GM23338 (cell line): ENCODE results near the gene IVD.

Source experiments
- CREB1 ChIP-seq: fragments of 250-450 bp; sonication (Bioruptor Pico); IDR thresholded peaks from 2 replicates; pipeline ENCODE4 v1.5.0; 2020; ENCODE audit warnings: low read depth, mild to moderate bottlenecking, moderate library complexity
- EZH2 ChIP-seq: fragments of 200-600 bp; sonication (generic); IDR thresholded peaks from one replicate; pipeline ENCODE4 v1.8.0; 2017; ENCODE audit warnings: antibody characterized with exemption, mild to moderate bottlenecking, low read depth; ENCODE audit not compliant: unreplicated experiment
- EZH2phosphoT487 ChIP-seq: fragments of 200-600 bp; sonication (generic); IDR thresholded peaks from one replicate; pipeline ENCODE4 v1.8.1; 2018; ENCODE audit warnings: antibody characterized with exemption; ENCODE audit not compliant: unreplicated experiment
- JUNB ChIP-seq: IDR thresholded peaks from one replicate; pipeline ENCODE4 v1.6.1; 2016; ENCODE audit warnings: antibody characterized with exemption; ENCODE audit not compliant: unreplicated experiment
- NANOG ChIP-seq: IDR thresholded peaks from 2 replicates; pipeline ENCODE4 v1.6.1; 2016; ENCODE audit warnings: antibody characterized with exemption, borderline replicate concordance
- POLR2AphosphoS5 ChIP-seq: IDR thresholded peaks from 2 replicates; pipeline ENCODE4 v1.6.1; 2016; ENCODE audit warnings: antibody characterized with exemption, low read depth
- REST ChIP-seq: IDR thresholded peaks from one replicate; pipeline ENCODE4 v1.6.1; 2018; ENCODE audit warnings: antibody characterized with exemption; ENCODE audit not compliant: unreplicated experiment
- STAT1 ChIP-seq: IDR thresholded peaks from one replicate; pipeline ENCODE4 v1.6.1; 2016; ENCODE audit warnings: antibody characterized with exemption; ENCODE audit not compliant: unreplicated experiment
- ZNF114 ChIP-seq: fragments of 250-450 bp; sonication (Bioruptor Pico); IDR thresholded peaks from 2 replicates; pipeline ENCODE4 v1.5.0; 2020; ENCODE audit warnings: mild to moderate bottlenecking, moderate library complexity
- ZNF331 ChIP-seq: fragments of 250-450 bp; sonication (Bioruptor Pico); IDR thresholded peaks from 2 replicates; pipeline ENCODE4 v1.5.0; 2020; ENCODE audit warnings: low read depth, mild to moderate bottlenecking, moderate library complexity
- TF ChIP-seq, protein P1 (sequence below), 2 experiments: fragments of 200-600 bp in 1 of 2; sonication (generic) in 1 of 2; conservative IDR thresholded peaks; 2 replicates each; pipeline versions ENCODE4 v1.5.1 to v1.6.1; 2016 to 2017; ENCODE audit warnings: antibody characterized with exemption in 2 of 2, low read depth in 2 of 2, mild to moderate bottlenecking in 2 of 2, moderate library complexity in 1 of 2
- TF ChIP-seq, protein P2 (sequence below): IDR thresholded peaks from 2 replicates; pipeline ENCODE4 v1.6.1; 2016; ENCODE audit warnings: antibody characterized with exemption

GRCh38 chr15:40467261-40467615 lies 61.6 kb downstream of the IVD start:
- TF ChIP-seq EZH2 (no peak), REST (no peak), CREB1 (CRISPR knock-in tag) (no peak), EZH2phosphoT487 (no peak), POLR2AphosphoS5 (no peak), NANOG (no peak), STAT1 (no peak), ZNF331 (CRISPR knock-in tag) (no peak), JUNB (no peak), ZNF114 (CRISPR knock-in tag) (no peak)
- TF ChIP-seq, protein P1, sequence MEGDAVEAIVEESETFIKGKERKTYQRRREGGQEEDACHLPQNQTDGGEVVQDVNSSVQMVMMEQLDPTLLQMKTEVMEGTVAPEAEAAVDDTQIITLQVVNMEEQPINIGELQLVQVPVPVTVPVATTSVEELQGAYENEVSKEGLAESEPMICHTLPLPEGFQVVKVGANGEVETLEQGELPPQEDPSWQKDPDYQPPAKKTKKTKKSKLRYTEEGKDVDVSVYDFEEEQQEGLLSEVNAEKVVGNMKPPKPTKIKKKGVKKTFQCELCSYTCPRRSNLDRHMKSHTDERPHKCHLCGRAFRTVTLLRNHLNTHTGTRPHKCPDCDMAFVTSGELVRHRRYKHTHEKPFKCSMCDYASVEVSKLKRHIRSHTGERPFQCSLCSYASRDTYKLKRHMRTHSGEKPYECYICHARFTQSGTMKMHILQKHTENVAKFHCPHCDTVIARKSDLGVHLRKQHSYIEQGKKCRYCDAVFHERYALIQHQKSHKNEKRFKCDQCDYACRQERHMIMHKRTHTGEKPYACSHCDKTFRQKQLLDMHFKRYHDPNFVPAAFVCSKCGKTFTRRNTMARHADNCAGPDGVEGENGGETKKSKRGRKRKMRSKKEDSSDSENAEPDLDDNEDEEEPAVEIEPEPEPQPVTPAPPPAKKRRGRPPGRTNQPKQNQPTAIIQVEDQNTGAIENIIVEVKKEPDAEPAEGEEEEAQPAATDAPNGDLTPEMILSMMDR (conservative IDR thresholded peaks at IDR 0.05; ENCODE audit: low read depth in 2 of 2) = no peak
- TF ChIP-seq, protein P2, sequence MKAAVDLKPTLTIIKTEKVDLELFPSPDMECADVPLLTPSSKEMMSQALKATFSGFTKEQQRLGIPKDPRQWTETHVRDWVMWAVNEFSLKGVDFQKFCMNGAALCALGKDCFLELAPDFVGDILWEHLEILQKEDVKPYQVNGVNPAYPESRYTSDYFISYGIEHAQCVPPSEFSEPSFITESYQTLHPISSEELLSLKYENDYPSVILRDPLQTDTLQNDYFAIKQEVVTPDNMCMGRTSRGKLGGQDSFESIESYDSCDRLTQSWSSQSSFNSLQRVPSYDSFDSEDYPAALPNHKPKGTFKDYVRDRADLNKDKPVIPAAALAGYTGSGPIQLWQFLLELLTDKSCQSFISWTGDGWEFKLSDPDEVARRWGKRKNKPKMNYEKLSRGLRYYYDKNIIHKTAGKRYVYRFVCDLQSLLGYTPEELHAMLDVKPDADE = no peak
